Activated CD8-positive, alpha-beta memory T cell treated with anti-CD3 and anti-CD28 coated beads, Interleukin-2, amount 50 U/mL, for 4 hours (primary cell): ENCODE data around the gene MAPK6.
"Not testable (repeated sequence)": the region's sequence is repeated elsewhere in the genome, so short reads cannot be mapped to it uniquely, and the experiment has no call there.

Experiments
- DNase-seq: peaks from one replicate; pipeline ENCODE4 v3.0.0-alpha.2; 2020

The MAPK6 gene

DNA sequence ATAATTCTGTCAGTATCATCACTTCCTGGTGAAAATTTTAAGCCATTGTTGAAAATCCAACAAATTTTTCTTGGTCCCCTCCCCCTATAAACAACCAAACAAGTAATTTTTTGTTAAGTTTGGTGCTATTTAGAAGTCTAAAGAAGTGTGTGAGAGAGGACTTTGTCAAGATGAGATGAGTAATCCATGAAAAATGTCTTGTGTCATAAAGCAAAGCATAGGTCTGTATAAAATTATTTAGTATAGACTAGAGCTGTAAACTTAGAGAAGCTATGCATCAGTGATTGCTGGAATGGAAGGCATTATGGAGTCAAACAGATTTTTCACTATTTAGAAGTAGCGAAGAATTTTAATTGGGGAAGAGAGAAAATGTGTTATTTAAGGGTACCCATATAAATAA is 31.4 kb downstream of the MAPK6 start:
- no peak for DNase-seq

DNA sequence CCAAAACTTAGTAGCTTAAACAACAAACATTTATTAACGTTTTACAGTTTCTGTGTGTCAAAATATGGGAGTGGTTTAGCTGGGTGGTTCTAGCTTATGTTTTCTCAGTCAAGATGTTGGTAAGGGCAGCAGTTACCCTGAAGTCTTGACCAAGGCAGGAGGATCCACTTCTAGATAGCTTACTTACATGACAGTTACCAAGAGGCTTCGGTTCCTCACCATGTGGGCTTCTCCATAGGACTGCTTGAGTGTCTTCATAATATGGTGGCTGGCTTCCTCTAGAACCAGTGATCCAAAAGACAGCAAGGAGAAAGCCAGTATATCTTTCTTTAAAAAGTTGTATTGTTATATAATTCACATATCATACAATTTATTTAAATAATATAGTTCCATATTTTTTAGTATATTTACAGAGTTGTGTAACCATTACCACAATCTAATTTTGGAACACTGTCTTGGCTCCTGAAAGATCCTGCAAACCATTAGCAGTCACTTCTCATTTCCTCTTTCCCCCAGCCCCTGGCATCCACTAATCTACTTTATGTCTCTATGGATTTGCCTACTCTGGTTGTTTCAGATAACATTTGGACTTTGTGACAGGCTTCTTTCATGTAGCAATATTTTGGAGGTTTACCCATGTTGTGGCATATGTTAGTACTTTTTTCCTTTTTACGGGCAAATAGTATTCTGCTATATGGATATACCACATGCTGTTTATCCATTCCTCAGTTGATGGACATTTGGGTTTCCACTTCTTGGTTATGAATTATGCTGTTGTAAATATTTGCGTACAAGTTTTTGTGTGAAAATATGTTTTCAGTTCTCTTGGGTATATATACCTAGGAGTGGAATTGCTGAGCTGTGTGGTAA is 33.3 kb downstream of the MAPK6 start:
- no peak for DNase-seq

DNA sequence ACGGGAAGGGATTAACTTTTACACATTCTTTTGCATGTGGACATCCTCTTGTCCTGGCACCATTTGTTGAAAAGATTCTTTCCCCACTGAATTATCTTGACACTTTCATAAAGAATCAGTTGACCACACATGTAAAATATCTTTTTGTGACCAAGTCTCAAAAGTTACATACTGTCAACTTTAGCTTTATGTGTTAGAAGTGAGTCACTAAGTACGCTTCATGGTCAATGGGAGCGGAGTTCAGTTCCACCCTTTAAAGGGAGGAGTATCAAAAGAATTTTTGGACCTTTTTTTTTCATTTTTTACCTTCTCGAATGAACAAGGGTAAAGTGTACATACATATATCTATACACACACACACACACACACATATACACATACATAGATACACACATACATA is 35.4 kb downstream of the MAPK6 start:
- DNase-seq = no peak

DNA sequence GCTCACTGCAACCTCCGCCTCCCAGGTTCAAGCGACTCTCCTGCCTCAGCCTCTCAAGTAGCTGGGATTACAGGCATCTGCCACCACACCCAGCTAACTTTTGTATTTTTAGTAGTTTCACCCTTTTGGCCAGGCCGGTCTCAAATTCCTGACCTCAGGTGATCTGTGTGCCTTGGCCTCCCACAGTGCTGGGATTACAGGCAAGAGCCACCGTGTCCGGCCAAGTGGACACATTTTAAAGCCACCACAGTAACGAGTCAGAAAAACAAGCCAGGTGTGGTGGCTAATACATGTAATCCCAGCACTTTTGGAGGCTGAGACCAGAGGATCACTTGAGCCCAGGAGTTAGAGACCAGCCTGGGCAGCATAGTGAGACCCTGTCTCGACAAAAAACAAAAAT is 35.8 kb downstream of the MAPK6 start:
- not testable (repeated sequence) for DNase-seq

DNA sequence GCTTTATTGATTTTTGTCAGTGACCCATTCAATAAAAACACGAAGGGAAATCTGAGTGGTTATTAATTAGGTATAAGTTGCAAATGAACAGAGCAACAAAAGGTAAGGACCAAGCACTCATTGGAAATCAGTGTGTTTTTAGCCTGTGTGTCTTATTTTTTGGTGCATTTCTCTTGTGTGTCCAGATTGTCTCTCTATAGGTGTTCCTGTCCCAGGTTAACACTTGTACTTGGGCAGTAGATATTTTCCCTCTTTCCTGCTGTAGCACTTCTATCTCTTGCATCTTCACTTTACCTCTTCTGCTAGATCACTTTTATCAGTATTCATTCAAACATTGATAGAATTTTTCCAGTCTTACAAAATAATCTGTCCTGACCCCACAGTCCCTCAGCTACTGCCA is 37.0 kb downstream of the MAPK6 start:
- DNase-seq = no peak

DNA sequence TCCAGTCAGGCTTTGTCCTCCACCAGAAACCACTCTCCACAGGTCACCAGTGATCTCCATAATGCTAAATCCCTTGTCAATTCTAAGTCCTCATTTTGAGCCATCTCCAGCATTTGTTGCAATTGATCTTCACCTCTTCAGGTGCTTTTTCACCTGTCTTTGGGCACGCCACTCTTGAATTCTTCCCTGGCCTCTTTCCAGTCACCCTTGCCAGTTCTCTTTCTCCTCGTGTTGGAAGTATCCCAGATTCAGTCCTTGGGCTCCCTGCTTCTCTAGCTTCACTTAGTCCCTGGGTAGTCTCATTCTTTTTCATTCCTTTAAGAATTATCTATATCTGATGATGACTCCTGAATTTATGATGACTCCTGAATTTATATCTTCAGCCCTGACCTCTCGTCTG is 37.5 kb downstream of the MAPK6 start:
- DNase-seq = no peak

DNA sequence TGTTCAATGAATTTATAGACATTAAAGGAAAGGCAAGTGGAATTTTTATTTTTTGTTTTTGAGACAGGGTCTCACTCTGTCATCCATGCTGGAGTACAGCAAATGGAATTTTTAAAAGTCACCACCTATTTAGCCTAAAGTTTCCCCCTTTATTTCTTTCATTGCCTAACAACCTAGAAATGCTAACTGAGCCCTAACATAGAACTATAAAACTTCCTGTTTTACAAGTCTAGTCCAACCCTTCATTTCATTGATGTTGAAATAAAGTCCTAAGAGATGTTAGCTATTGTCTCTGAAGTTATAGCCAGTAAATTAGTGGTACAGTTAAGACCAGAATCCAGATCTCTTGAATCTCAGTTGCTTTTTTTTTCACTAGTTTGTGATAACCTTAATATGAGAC is 39.0 kb downstream of the MAPK6 start:
- no peak for DNase-seq

DNA sequence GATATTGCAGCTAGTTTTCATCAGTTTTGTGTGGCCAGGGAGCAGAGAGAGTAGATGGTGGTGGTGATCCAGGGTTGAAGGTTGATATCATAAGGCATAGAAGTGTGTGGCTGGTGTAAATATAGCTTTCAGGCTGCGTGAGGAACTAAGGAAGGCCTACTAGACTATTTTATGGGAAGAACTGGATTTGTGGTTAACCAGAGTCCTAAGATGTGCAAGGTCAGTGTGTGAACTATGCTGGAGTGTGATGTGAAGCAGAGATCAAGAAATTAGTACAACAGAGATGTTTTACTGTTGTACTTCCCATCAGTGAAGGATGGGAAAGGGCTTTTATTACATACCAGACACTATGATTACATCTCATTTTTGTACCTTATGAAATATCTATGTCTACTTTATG is 41.5 kb downstream of the MAPK6 start:
- no peak for DNase-seq

DNA sequence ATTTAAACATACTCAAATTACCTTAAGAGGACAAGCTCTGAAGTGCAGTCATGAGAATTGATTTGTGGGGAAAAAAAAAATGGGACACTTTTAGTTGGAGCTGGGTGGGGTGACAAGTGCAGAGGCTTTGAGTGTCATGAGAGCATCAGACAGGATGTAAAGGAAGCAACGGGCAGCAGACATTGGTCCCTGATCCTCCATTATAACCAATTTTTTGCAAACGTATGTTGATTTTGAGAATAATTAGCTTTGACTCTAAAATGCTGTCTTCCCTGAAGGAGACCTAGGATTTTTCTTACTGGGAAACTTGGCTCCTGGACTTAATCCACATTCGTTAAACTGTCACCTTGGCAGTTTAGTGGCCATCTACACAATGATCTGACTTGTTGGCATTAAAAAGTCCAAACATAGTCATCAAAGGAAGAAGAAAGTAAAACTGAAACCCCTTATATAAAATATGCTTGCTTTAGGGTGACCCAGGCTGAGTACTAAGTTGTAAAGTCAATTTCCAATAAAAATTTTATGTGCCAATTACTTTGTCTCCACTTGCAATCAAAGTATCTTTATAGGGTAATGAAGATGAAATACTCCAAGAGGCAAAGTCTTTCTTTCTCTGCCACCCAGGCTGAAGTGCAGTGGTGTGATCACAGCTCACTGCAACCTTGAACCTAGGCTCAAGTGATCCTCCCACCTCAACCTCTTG is 48.0 kb downstream of the MAPK6 start:
- no peak for DNase-seq

DNA sequence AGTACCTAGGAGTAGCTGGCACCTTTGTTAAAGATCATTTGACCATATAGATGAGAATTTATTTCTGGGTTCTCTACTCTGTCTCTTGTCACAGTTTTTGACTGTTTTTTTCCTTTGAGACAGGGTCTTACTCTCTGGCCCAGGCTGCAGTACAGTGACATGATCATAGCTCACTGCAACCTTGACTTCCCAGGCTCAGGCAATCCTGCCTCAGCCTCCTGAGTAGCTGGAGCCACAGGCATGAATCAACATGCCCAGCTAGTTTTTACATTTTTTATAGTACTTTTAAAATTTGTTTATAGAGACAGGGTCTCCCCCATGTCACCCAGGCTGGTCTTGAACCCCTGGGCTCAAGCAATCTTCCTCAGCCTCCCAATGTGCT is 48.5 kb downstream of the MAPK6 start:
- DNase-seq = no peak

DNA sequence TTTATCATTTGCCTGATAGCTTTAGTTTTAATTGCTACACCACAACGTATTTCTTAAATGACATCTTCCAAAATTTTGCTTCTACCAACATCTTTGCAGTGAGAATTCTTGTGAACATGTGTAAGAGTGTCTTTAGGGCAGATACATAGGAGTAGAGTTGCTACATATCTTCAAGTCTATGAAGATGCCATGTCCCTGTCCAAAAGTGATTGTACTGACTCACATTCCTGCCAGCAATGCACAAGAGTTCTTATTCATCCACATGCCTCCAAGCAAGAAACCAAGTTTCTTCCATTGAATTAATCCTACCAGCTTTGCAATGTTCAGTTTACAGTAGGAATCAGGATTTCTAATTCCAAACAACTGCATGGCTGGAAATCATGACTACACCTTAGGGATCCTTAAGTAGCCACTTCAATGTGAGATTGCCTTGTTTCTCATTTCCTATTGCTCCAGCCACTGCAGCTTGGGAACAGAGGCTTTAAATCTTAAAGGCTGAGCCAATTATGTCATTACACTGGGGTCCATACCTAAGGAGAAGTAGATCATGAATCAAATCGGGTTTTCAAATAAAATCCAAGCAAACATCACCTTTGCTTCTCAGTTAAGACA is 49.1 kb downstream of the MAPK6 start:
- DNase-seq = no peak

DNA sequence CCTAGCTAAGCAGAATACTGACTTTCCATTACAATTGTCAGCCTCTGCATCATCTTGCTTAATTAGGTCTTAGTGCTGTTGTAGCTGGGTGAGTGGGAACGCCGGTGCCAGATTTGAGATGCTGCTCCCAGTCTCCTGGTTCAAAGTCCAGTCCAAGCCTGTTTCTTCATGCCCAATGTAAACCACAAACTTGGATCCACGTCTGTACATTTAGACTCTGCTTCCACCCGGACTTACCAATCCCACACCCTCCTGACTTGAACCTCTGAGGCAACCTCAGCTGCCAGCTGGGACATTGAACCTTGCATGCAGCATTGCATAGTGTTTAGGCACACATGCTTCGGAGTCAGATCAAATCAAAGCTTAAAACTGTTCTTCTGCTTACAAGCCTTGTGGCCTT is 50.5 kb downstream of the MAPK6 start:
- DNase-seq = no peak

DNA sequence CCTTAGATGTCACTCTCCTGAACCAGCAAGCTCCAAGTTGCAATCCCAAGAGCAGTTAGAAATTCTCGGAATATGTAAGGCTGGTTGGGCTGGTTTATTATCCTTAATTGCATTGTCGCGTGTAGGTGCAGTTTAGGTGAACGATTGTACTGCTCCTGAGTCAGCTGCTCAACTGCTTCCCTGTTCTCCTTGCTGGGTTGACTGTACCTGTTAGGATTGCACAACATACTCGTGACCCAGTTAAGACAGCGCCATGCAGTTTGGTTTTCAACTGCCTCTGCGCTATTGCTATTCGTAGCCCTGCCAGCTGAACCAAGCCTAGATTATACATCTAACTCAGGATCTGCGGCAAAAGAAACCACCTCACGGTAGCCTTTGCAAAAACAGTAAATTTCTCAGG is 52.6 kb downstream of the MAPK6 start:
- no peak for DNase-seq

DNA sequence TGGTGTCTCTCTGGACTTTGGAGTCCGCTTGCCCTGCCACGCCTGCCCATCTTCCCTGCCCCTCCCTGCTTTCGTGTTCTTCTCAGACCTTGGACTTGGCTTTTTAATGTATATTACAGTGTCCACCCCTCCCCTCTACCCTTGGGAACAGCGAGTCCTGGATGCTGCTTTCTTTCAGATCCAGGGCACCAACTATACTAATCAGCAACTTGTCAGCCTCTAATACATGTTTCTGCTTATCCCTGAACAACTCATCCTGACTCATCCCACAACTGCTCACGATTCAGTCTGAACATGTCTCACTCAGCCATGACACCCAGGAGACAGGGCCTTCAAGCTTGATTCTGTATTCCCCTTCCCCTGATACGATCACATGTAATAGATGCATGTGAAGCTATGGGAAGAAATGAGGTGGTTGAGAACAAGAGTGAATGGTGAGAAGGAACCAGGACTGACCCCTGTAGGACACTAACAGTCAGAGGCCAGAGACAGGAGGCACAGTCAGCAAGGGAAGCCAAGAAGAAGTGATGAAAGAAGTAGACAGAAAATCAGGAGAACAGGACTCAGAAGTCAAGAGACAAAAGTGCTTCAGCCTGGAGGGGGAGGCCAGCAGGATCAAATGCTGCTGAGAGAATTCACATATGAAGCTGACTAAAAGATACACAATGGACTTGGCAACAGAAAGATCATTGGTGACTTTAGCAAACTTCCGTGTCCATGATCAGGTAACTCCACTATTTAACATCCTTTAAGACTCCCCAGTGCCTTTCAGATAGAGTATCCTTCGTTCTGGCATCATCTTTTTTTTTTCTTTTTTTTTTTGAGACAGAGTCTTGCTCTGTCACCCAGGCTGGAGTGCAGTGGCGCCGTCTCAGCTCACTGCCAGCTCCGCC is 58.1 kb downstream of the MAPK6 start:
- DNase-seq = no peak

DNA sequence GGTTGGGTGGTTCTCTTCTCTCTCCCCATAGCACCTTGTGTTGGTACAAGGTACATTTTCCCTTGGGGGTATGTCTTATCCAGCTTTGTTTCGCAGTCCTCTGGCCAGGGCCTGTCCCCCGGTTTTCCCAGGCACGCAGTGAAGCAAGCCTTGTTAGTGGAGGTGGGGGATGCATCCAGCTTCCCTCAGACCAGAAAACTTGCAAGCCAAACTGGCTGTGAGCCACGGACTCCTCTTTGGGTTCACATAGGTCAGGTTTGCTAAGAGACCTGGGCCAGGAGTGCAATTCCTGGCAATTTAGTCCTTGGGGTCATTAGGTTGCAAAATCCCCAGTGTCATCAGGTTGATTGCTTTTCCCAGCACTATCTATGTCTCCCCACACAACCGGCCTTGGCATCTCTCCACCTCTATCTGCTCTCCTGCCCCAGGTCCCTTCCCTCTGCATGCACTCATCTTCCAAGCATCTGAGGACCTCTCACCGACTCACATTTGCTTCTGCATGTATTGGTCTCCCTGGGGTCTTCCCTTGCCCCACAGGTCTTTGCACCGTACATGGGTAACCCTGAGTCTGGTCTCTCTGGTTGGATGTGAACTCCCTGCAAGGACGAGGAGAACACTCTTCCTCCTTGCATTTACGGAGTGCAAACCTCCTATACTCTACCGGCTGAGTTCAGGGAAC is 59.3 kb downstream of the MAPK6 start:
- DNase-seq = no peak

DNA sequence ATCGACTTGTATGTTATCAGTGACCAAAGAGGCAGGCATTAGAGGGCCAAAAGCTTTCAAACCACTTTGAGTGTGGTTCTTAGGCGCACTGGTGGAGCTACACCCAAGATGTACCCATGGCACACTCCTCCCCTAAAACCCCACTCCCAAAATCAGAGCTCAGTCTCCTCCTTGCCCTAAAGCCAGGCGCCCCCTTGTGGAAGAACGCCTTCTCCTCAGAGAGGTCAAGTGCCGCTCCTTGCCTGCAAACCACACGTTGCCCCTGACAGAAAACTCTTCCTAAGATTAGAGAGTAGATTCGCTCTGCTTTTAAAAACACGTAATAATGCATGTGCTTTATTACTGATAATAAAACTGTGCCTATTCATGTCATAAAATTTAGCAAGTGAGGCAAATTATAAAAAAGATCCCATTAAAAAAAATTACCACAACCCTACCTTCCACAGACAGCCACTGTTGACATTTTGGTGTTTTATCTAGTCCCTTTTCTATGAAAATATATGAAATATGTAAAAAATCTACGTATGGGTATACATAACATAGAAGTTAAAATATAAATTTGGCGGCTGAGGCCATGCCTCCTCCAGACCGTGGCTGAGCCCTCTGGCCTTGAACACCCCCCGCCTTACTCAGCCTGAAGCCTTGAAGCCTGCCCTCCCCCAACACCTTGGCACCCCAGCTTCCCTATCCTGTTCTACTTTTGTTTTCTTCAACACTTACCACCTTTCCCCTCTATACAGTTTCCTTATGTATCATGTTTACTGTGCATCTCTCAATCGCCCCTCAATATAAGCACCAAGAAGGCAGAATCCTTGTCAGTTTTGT is 60.1 kb downstream of the MAPK6 start:
- peak; percentile 87 for DNase-seq

DNA sequence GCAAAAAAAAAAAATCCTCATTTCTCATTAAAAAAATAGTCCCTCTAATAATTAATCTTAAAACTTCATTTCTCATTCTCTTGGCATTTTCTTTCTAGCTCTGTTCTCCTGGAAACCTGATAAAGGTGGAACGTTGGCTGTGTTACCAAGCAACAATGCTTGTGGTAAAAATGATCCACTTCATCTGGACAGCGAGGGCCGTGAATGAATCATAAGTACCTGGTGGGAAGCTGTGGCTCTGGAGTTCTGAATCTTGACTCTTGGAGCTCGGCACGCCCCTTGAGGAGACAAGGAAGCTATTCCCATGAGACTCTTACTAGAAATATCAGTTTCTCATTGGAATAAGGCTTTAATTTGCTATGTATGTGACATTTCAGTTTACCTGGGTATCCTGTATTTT is 61.0 kb downstream of the MAPK6 start:
- no peak for DNase-seq

DNA sequence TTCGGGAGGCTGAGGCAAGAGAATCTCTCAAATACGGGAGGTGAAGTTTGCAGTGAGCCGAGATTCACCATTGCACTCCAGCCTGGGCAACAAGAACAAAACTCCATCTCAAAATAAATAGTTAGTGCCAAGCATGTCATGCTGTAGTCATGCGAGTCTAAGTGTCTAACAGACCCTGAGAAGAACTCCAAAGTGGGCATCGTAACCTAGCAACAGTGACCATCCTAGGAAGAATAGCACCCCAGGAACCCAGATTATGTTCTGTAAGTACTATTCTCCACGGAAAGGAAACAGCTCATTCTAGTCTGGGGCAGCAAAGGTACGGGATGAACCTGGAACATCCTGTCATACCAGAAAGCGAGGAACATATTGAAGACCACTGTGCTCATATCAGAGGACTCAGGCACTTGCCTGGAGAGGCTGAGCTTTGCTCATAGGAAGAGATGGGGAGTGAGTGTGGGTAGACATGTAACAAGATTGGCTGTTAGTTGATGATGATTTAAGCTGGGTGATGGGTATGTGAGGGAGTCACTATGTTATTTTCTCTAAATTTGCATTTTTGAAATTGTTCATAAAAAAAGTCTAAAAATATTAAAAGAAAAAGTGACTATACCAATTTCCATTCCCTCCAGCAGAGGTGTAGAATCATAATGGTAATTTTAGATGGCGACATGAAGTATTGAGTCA is 61.8 kb downstream of the MAPK6 start:
- DNase-seq = no peak

DNA sequence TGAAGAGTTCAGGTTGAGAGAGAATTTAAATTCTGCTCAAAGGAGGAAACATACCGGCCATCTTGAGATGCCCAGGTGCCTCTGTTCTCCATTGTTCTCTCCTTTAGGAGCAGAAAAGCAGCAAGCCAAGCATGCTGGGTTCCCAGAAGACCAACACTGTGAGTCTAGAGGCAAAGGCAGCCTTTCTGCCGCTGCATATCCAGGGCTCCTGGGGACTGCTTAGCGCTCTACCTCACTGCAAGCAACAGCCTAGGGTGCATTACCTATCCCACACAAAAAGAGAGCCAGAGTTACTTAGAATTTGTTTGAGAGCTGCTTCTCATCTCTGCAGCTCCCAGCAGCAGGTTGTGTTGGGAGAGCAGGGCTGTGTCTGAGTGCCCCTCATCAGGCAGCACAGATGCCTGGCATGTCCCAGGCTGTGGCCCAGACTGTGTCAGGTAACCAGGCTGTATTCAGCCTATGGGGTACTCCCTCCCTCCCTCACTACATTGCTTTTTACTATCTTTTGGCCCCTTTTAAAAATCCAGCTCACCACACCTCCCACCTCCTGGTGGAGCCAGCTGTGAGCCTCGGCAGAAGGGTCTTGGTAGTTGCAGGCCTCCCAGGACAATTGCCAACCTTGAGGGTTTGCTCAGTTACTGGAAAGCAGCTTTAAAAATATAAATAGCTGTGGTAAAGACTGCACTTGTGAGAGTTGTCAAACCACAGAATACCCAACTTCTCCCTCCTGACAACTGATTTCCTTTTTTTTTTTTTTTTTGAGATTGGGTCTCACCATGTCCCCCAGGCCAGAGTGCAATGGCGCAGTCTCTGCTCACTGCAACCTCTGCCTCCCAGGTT is 63.4 kb downstream of the MAPK6 start:
- no peak for DNase-seq

DNA sequence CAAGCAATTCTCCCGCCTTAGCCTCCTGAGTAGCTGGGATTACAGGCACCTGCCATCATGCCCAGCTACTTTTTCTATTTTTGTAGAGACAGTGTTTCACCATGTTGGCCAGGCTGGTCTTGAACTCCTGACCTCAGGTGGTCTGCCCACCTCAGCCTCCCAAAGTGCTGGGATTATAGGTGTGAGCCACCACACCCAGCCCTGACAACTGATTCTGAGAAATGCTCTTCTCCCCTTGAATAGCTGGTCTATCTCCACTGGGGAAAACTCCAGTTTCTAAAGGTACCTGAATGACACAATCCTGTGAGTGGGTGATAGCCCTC is 64.0 kb downstream of the MAPK6 start:
- not testable (repeated sequence) for DNase-seq
